Peyer's patch (tissue), 4 donors: ENCODE data around the gene RAB31. TPM values are rescaled to one million over a fixed set of nuclear protein-coding genes. Genes with fewer than 3 reads are reported as not detected.

Source experiments
- DNase-seq, 3 donors: peaks; one replicate each; pipeline ENCODE4 v3.0.0-alpha.2; 2017 to 2019
- H3K27ac ChIP-seq, 4 donors: fragments of 200-600 bp; sonication (generic); one replicate each; pipeline ENCODE4 v1.5.1; 2016 to 2019
- H3K27me3 ChIP-seq, 2 donors: fragments of 200-600 bp; sonication (generic); one replicate each; pipeline ENCODE4 v1.5.1; 2019
- H3K36me3 ChIP-seq, 3 donors: fragments of 200-600 bp; sonication (generic); one replicate each; pipeline ENCODE4 v1.5.1; 2016 to 2019
- H3K4me1 ChIP-seq, 4 donors: fragments of 200-600 bp; sonication (generic); one replicate each; pipeline ENCODE4 v1.5.1; 2016 to 2019
- H3K4me3 ChIP-seq, 4 donors: fragments of 200-600 bp; sonication (generic); 1 replicate in 3 of 4; 2 replicates in 1 of 4; pipeline ENCODE4 v1.5.1; 2016 to 2019; ENCODE audit warnings: mild to moderate bottlenecking in 1 of 4
- H3K9me3 ChIP-seq, 4 donors: fragments of 200-600 bp; sonication (generic); one replicate each; pipeline ENCODE4 v1.5.1; 2016 to 2019; ENCODE audit warnings: mild to moderate bottlenecking in 1 of 4
- POLR2A ChIP-seq, 2 donors: fragments of 450-650 bp; IDR thresholded peaks; one replicate each; pipeline ENCODE4 v1.5.1; 2017; ENCODE audit warnings: antibody characterized with exemption in 2 of 2, mild to moderate bottlenecking in 2 of 2, moderate library complexity in 2 of 2
- total RNA-seq, 4 donors: library from RNA; depleted of rRNA; stranded (reverse); fragments of >200 nt; gene quantifications; one replicate each; pipeline ENCODE4 v1.1.0, GENCODE V29; 2016
- TF ChIP-seq, protein P1 (sequence below), 6 experiments: fragments of 450-650 bp in 4 of 6; fragments of 200-600 bp in 2 of 6; sonication (generic) in 1 of 6; IDR thresholded peaks; one replicate each; pipeline ENCODE4 v1.5.1; 2017 to 2019; ENCODE audit warnings: antibody characterized with exemption in 6 of 6, mild to moderate bottlenecking in 3 of 6, moderate library complexity in 1 of 6

Gene RAB31
- total RNA-seq, 4 donors from 2014 or later = 6.2 to 66.8 (median 17.7) TPM

GRCh38 chr18:9755110-9755509 lies 47.0 kb downstream of the RAB31 start:
- no peaks in the 10 kb centered on the region for H3K27me3 ChIP-seq
- TF ChIP-seq, protein P1, sequence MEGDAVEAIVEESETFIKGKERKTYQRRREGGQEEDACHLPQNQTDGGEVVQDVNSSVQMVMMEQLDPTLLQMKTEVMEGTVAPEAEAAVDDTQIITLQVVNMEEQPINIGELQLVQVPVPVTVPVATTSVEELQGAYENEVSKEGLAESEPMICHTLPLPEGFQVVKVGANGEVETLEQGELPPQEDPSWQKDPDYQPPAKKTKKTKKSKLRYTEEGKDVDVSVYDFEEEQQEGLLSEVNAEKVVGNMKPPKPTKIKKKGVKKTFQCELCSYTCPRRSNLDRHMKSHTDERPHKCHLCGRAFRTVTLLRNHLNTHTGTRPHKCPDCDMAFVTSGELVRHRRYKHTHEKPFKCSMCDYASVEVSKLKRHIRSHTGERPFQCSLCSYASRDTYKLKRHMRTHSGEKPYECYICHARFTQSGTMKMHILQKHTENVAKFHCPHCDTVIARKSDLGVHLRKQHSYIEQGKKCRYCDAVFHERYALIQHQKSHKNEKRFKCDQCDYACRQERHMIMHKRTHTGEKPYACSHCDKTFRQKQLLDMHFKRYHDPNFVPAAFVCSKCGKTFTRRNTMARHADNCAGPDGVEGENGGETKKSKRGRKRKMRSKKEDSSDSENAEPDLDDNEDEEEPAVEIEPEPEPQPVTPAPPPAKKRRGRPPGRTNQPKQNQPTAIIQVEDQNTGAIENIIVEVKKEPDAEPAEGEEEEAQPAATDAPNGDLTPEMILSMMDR (IDR thresholded peaks at IDR 0.05) = no peak
- no peak for TF ChIP-seq POLR2A (IDR thresholded peaks at IDR 0.05)
- no peak overlapping the region for H3K4me3 ChIP-seq
- DNase-seq = no peak
- no peak overlapping the region for H3K27ac ChIP-seq
- no peaks in the 10 kb centered on the region for H3K9me3 ChIP-seq
- H3K4me1 ChIP-seq = no peaks in the 10 kb centered on the region
- H3K36me3 ChIP-seq = no peaks in the 10 kb centered on the region

DNA sequence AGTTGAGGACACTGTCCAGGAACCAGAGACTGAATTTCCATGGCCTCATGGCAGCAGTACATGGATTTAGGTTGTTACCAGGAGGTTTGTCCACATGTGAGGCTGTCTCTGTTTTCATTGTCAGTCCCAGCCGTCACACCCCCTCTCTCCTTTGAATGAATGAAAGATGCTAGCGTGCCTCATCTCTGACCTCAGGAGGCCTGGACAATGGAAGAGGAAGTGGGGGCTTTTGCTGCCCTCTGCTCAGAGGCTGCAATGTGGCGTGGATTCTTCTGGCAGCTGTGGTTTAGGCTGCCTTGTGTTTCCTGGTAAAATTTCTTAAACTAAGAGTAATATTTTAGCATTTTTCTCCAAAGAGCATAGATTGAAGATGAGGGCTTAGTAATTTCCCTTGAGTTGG lies 47.5 kb downstream of the RAB31 start:
- Histone ChIP-seq H3K4me1 (no peaks in the 10 kb centered on the region), H3K4me3 (no peak overlapping the region), H3K27me3 (no peaks in the 10 kb centered on the region), H3K36me3 (no peaks in the 10 kb centered on the region), H3K9me3 (no peaks in the 10 kb centered on the region), H3K27ac (no peak overlapping the region)
- DNase-seq = no peak
- TF ChIP-seq, protein P1 (IDR thresholded peaks at IDR 0.05) = no peak
- TF ChIP-seq POLR2A (IDR thresholded peaks at IDR 0.05) = no peak

DNA sequence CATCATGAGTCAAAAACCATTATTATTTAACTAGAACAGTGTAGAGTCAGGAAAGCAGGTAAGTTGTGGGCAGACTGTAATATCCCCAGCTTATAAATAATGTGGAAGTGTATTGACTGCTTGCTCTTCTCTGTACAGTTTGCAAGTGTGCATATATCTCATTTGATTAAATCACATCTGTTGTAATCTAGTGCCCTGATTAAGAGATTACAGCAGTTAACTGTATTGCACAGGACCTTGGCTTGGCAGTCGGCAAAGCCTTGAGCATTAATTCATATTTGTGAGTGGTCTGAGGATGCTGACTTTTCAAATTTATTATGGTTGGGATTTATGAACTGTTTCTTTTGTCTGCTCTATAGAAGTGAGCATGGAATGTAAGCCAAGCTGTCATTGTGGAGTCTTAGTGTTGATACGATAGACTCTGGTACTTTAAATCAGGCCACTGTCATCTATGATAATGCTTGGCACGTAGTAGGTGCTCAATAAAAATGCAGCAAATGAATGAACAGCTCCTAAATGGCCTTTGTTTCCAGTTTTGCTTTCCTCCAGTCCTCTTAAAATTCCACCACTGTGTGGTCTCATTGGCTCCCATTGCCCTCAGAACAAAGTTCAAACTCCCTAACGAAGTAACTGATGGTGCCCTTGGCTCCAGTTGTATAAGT lies 48.3 kb downstream of the RAB31 start:
- H3K27me3 ChIP-seq = no peaks in the 10 kb centered on the region
- no peak for DNase-seq
- no peak for TF ChIP-seq POLR2A (IDR thresholded peaks at IDR 0.05)
- TF ChIP-seq, protein P1 (IDR thresholded peaks at IDR 0.05) = no peak
- H3K9me3 ChIP-seq = no peaks in the 10 kb centered on the region
- no peaks in the 10 kb centered on the region for H3K4me1 ChIP-seq
- no peaks in the 10 kb centered on the region for H3K36me3 ChIP-seq
- no peak overlapping the region for H3K4me3 ChIP-seq
- no peak overlapping the region for H3K27ac ChIP-seq

DNA sequence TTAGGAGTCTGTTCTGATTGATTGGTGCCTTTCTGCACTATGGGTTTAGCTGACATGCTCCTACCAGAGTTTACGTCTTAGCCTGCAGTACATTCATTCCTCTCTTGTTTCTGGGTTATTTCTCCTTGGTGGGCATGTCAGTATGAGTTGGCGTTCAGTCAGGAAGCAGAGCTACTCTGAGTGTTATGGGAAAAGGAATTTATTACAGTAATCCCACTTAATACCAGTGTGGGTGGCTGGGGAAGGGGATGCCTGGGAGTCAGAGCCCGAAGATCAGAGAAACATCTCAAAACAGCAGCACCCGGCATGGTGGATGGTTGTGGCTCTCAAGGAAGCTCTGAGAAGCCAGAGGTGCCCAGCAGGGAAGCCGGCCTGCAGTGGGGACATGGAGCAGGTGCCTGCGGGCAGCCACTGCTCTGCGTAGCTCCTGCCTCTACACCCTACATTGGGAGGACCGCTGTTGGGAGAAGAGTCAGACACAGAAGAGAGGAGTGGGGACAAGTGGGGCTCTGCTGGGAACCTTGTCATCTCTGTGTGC lies 48.9 kb downstream of the RAB31 start:
- no peaks in the 10 kb centered on the region for H3K4me1 ChIP-seq
- H3K4me3 ChIP-seq = no peak overlapping the region
- TF ChIP-seq, protein P1 (IDR thresholded peaks at IDR 0.05) = no peak
- TF ChIP-seq POLR2A (IDR thresholded peaks at IDR 0.05) = no peak
- no peaks in the 10 kb centered on the region for H3K9me3 ChIP-seq
- no peak for DNase-seq
- H3K27ac ChIP-seq = no peak overlapping the region
- no peaks in the 10 kb centered on the region for H3K36me3 ChIP-seq
- H3K27me3 ChIP-seq = no peaks in the 10 kb centered on the region

GRCh38 chr18:9757827-9758621 lies 49.9 kb downstream of the RAB31 start:
- no peaks in the 10 kb centered on the region for H3K27me3 ChIP-seq
- DNase-seq = no peak
- TF ChIP-seq, protein P1 (IDR thresholded peaks at IDR 0.05) = no peak
- no peak for TF ChIP-seq POLR2A (IDR thresholded peaks at IDR 0.05)
- H3K36me3 ChIP-seq = no peaks in the 10 kb centered on the region
- no peak overlapping the region for H3K27ac ChIP-seq
- no peaks in the 10 kb centered on the region for H3K4me1 ChIP-seq
- no peak overlapping the region for H3K4me3 ChIP-seq
- H3K9me3 ChIP-seq = no peaks in the 10 kb centered on the region
